H9 (cell line): ENCODE data around the gene GRIK4. TPM values are rescaled to one million over a fixed set of nuclear protein-coding genes. Genes with fewer than 3 reads are reported as not detected.

ENCODE experiments used
- DNase-seq: peaks from one replicate; pipeline ENCODE4 v3.0.0-alpha.2; 2017
- H2AFZ ChIP-seq: one replicate; pipeline ENCODE4 v1.6.1; 2013; ENCODE audit warnings: mild to moderate bottlenecking, low read length, control low read depth, moderate library complexity
- H2AK5ac ChIP-seq: 2 replicates; pipeline ENCODE4 v1.6.1; 2013; ENCODE audit warnings: low read length, control low read depth, mixed read lengths; ENCODE audit not compliant: insufficient read length
- H2BK120ac ChIP-seq: one replicate; pipeline ENCODE4 v1.6.1; 2013; ENCODE audit warnings: low read depth, mild to moderate bottlenecking, low read length, control low read depth, inconsistent platforms; ENCODE audit not compliant: poor library complexity, severe bottlenecking
- H2BK12ac ChIP-seq: 2 replicates; pipeline ENCODE4 v1.6.1; 2013; ENCODE audit warnings: low read length, control low read depth, mixed read lengths, low read depth; ENCODE audit not compliant: insufficient read length
- H2BK15ac ChIP-seq: 2 replicates; pipeline ENCODE4 v1.6.1; 2013; ENCODE audit warnings: low read depth, low read length, control low read depth
- H2BK20ac ChIP-seq: one replicate; pipeline ENCODE4 v1.6.1; 2013; ENCODE audit warnings: low read depth, mild to moderate bottlenecking, low read length, control low read depth, inconsistent platforms; ENCODE audit not compliant: poor library complexity, severe bottlenecking
- H2BK5ac ChIP-seq: 2 replicates; pipeline ENCODE4 v1.6.1; 2013; ENCODE audit warnings: low read length, control low read depth, mixed read lengths; ENCODE audit not compliant: insufficient read length
- H3K14ac ChIP-seq: 2 replicates; pipeline ENCODE4 v1.6.1; 2013; ENCODE audit warnings: low read length, control low read depth; ENCODE audit not compliant: insufficient read depth
- H3K18ac ChIP-seq: 2 replicates; pipeline ENCODE4 v1.6.1; 2013; ENCODE audit warnings: low read depth, mild to moderate bottlenecking, mixed read lengths, low read length, control low read depth; ENCODE audit not compliant: insufficient read length
- H3K23ac ChIP-seq: 2 replicates; pipeline ENCODE4 v1.6.1; 2013; ENCODE audit warnings: low read length, control low read depth, mixed read lengths, low read depth; ENCODE audit not compliant: insufficient read length
- H3K23me2 ChIP-seq: 2 replicates; pipeline ENCODE4 v1.6.1; 2013; ENCODE audit warnings: low read depth, mild to moderate bottlenecking, mixed read lengths, low read length, control low read depth; ENCODE audit not compliant: insufficient read length, poor library complexity, severe bottlenecking
- H3K27ac ChIP-seq: 2 replicates; pipeline ENCODE4 v1.5.1; 2013; ENCODE audit warnings: low read length, control low read depth, mixed read lengths, low read depth; ENCODE audit not compliant: insufficient read length
- H3K27me3 ChIP-seq: 2 replicates; pipeline ENCODE4 v1.6.1; 2013; ENCODE audit warnings: low read length, control low read depth, inconsistent platforms; ENCODE audit not compliant: insufficient read depth
- H3K4ac ChIP-seq: 2 replicates; pipeline ENCODE4 v1.6.1; 2013; ENCODE audit warnings: low read depth, mild to moderate bottlenecking, control low read depth, inconsistent platforms, low read length, moderate library complexity
- H3K4me1 ChIP-seq: 2 replicates; pipeline ENCODE4 v1.6.1; 2013; ENCODE audit warnings: low read length, control low read depth, inconsistent platforms; ENCODE audit not compliant: insufficient read depth
- H3K4me2 ChIP-seq: 2 replicates; pipeline ENCODE4 v1.6.1; 2013; ENCODE audit warnings: low read length, control low read depth, mixed read lengths; ENCODE audit not compliant: insufficient read length, insufficient read depth
- H3K56ac ChIP-seq: 2 replicates; pipeline ENCODE4 v1.6.1; 2013; ENCODE audit warnings: low read depth, mild to moderate bottlenecking, mixed read lengths, low read length, control low read depth; ENCODE audit not compliant: insufficient read length
- H3K79me1 ChIP-seq: 2 replicates; pipeline ENCODE4 v1.6.1; 2013; ENCODE audit warnings: low read depth, mild to moderate bottlenecking, moderate library complexity, low read length, control low read depth, inconsistent platforms; ENCODE audit not compliant: insufficient read depth, poor library complexity, severe bottlenecking
- H3K79me2 ChIP-seq: 2 replicates; pipeline ENCODE4 v1.6.1; 2013; ENCODE audit warnings: low read length, control low read depth, inconsistent platforms; ENCODE audit not compliant: insufficient read depth
- H3K9ac ChIP-seq: 2 replicates; pipeline ENCODE4 v1.6.1; 2013; ENCODE audit warnings: low read length, control low read depth, mixed read lengths; ENCODE audit not compliant: insufficient read length; ENCODE audit errors: extremely low read depth
- H3K9me3 ChIP-seq: one replicate; pipeline ENCODE4 v1.6.1; 2013; ENCODE audit warnings: low read depth, low read length, inconsistent platforms; ENCODE audit not compliant: control insufficient read depth
- H3T11ph ChIP-seq: one replicate; pipeline ENCODE4 v1.6.1; 2013; ENCODE audit warnings: mild to moderate bottlenecking, low read length, control low read depth, inconsistent platforms
- H4K20me1 ChIP-seq: one replicate; pipeline ENCODE4 v1.6.1; 2013; ENCODE audit not compliant: control insufficient read depth, insufficient read length, insufficient read depth
- H4K5ac ChIP-seq: 2 replicates; pipeline ENCODE4 v1.6.1; 2013; ENCODE audit warnings: low read depth, mild to moderate bottlenecking, mixed read lengths, low read length, control low read depth; ENCODE audit not compliant: insufficient read length
- H4K8ac ChIP-seq: replicated peaks from 2 replicates; pipeline ENCODE4 v1.6.1; 2013; ENCODE audit warnings: low read length, control low read depth, mixed read lengths, low read depth; ENCODE audit not compliant: insufficient read length
- H4K91ac ChIP-seq: 2 replicates; pipeline ENCODE4 v1.6.1; 2013; ENCODE audit warnings: low read depth, mild to moderate bottlenecking, moderate library complexity, mixed read lengths, low read length, control low read depth; ENCODE audit not compliant: insufficient read length
- H3K27ac Mint-ChIP-seq, 3 experiments: 2 replicates in 2 of 3; 3 replicates in 1 of 3; pipeline ENCODE4 v1.8.0; 2020 to 2021; ENCODE audit warnings: mixed read lengths in 3 of 3, mild to moderate bottlenecking in 1 of 3, moderate library complexity in 1 of 3
- H3K27me3 Mint-ChIP-seq: 2 replicates; pipeline ENCODE4 v1.8.0; 2021; ENCODE audit warnings: low read depth, mild to moderate bottlenecking, moderate library complexity, mixed read lengths
- H3K36me3 Mint-ChIP-seq, 3 experiments: 2 replicates in 2 of 3; 3 replicates in 1 of 3; pipeline ENCODE4 v1.8.0; 2020 to 2021; ENCODE audit warnings: low read depth in 3 of 3, mixed read lengths in 3 of 3; ENCODE audit not compliant: insufficient read depth in 1 of 3
- H3K4me1 Mint-ChIP-seq, 2 experiments: 2 replicates each; pipeline ENCODE4 v1.8.0; 2020; ENCODE audit warnings: mixed read lengths in 2 of 2
- H3K4me3 Mint-ChIP-seq, 2 experiments: 2 replicates in 1 of 2; 3 replicates in 1 of 2; pipeline ENCODE4 v1.8.0; 2020 to 2021; ENCODE audit warnings: mild to moderate bottlenecking in 2 of 2, mixed read lengths in 2 of 2, moderate library complexity in 1 of 2
- H3K9me3 Mint-ChIP-seq, 2 experiments: 2 replicates in 1 of 2; 3 replicates in 1 of 2; pipeline ENCODE4 v1.8.0; 2020; ENCODE audit warnings: mild to moderate bottlenecking in 2 of 2, mixed read lengths in 2 of 2, moderate library complexity in 1 of 2
- WGBS: extraction: QIAGEN DNeasy Blood & Tissue Kit; methylation state at CpG from one replicate; pipeline ENCODE4 v1.1.7; 2013; ENCODE audit warnings: missing lambda C conversion rate, low lambda C conversion rate, mixed read lengths; ENCODE audit not compliant: insufficient read length; ENCODE audit errors: extremely low coverage; 5-methylcytosine and 5-hydroxymethylcytosine counted together
- total RNA-seq: library from RNA; stranded (reverse); gene quantifications from 2 replicates; pipeline ENCODE4 v1.2.1, GENCODE V29; 2021
- TF ChIP-seq, protein P1 (sequence below): fragments of 200-600 bp; sonication (generic); conservative IDR thresholded peaks from 3 replicates; pipeline ENCODE4 v1.8.0; 2021; ENCODE audit warnings: antibody characterized with exemption, mild to moderate bottlenecking

GRIK4 gene
- total RNA-seq, 1 experiment from 2014 or later: 2.3 TPM

GRCh38 chr11:120859552-120860295 lies 348.2 kb downstream of the GRIK4 start:
- H3T11ph ChIP-seq: no peak overlapping the region
- no peaks in the 10 kb centered on the region for H3K4me1 ChIP-seq
- no peaks in the 10 kb centered on the region for H4K20me1 ChIP-seq
- no peak overlapping the region for H4K8ac ChIP-seq
- H2AK5ac ChIP-seq: no peak overlapping the region
- H2BK5ac ChIP-seq: no peak overlapping the region
- no peak for DNase-seq
- H3K27me3 ChIP-seq: no peaks in the 10 kb centered on the region
- H3K9me3 Mint-ChIP-seq: no peaks in the 10 kb centered on the region
- H4K5ac ChIP-seq: no peak overlapping the region
- no peak overlapping the region for H2AFZ ChIP-seq
- H3K14ac ChIP-seq: no peak overlapping the region
- H3K36me3 Mint-ChIP-seq: no peaks in the 10 kb centered on the region
- no peak overlapping the region for H2BK20ac ChIP-seq
- H4K91ac ChIP-seq: no peak overlapping the region
- H2BK120ac ChIP-seq: no peak overlapping the region
- H3K79me1 ChIP-seq: no peaks in the 10 kb centered on the region
- H3K79me2 ChIP-seq: no peaks in the 10 kb centered on the region
- TF ChIP-seq, protein P1, sequence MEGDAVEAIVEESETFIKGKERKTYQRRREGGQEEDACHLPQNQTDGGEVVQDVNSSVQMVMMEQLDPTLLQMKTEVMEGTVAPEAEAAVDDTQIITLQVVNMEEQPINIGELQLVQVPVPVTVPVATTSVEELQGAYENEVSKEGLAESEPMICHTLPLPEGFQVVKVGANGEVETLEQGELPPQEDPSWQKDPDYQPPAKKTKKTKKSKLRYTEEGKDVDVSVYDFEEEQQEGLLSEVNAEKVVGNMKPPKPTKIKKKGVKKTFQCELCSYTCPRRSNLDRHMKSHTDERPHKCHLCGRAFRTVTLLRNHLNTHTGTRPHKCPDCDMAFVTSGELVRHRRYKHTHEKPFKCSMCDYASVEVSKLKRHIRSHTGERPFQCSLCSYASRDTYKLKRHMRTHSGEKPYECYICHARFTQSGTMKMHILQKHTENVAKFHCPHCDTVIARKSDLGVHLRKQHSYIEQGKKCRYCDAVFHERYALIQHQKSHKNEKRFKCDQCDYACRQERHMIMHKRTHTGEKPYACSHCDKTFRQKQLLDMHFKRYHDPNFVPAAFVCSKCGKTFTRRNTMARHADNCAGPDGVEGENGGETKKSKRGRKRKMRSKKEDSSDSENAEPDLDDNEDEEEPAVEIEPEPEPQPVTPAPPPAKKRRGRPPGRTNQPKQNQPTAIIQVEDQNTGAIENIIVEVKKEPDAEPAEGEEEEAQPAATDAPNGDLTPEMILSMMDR: no peak
- no CpG with 5 or more reads among the region's 7 CpGs for WGBS
- no peaks in the 10 kb centered on the region for H3K9me3 ChIP-seq
- no peak overlapping the region for H3K4ac ChIP-seq
- no peak overlapping the region for H3K56ac ChIP-seq
- no peak overlapping the region for H2BK12ac ChIP-seq
- H3K18ac ChIP-seq: no peak overlapping the region
- H3K9ac ChIP-seq: no peak overlapping the region
- peaks cover 5% of the 10 kb centered on the region; the same call in 1 of the 2 replicates for H3K27me3 Mint-ChIP-seq
- no peak overlapping the region for H3K4me3 Mint-ChIP-seq
- no peak overlapping the region for H2BK15ac ChIP-seq
- H3K27ac Mint-ChIP-seq: no peak overlapping the region
- no peaks in the 10 kb centered on the region for H3K23me2 ChIP-seq
- H3K4me2 ChIP-seq: no peak overlapping the region
- H3K23ac ChIP-seq: no peak overlapping the region
- H3K4me1 Mint-ChIP-seq: peaks cover 3 to 5% of the 10 kb centered on the region in 2 experiments; a peak in 1 of 4 replicates
- no peak overlapping the region for H3K27ac ChIP-seq
